K562 (cell line): Measurements from ENCODE around the gene GPALPP1. TPM values are rescaled to one million over a fixed set of nuclear protein-coding genes. Genes with fewer than 3 reads are reported as not detected.

Experiments used
- ATAC-seq: fragments of 200-7000 bp; cut with Tn5 transposase; 3 replicates; pipeline ENCODE4 v1.9.1; 2020; ENCODE audit warnings: moderate library complexity
- BruUV-seq: library from RNA; stranded (reverse); fragments of 400-500 nt; replicated peaks from 2 replicates; lab custom pipeline; 2021; lab: Mats Ljungman, UMichigan
- CTCF ChIA-PET: fragments of 300-600 bp; formaldehyde crosslinking; extraction: SDS; loops from one replicate; lab custom pipeline; 2021; ENCODE audit warnings: low intra/inter-chr PET ratio; lab: Yijun Ruan, JAX
- POLR2A ChIA-PET: fragments of 300-600, 350-650 bp; sonication (Branson Sonifier 250); formaldehyde crosslinking; extraction: SDS; loops from one replicate; lab custom pipeline; 2021; ENCODE audit warnings: antibody characterized with exemption, inconsistent platforms; lab: Yijun Ruan, JAX
- DNase-seq, 4 experiments: peaks; one replicate each; pipeline versions ENCODE4 v3.0.0 to v3.0.0-alpha.2; 2011 to 2018; ENCODE audit warnings: low spot score in 3 of 4, mixed read lengths in 3 of 4; ENCODE audit errors: extremely low read depth in 1 of 4
- FAIRE-seq: peaks from 2 replicates; lab custom pipeline; 2011; peaks lifted over from hg19 to GRCh38; lab: Jason Lieb, UNC
- H2AFZ ChIP-seq: 2 replicates; pipeline ENCODE4 v1.6.0; 2011; ENCODE audit warnings: low read depth, low read length, control low read depth, inconsistent platforms
- H3K27ac ChIP-seq: fragments of 200-600 bp; 3 replicates; pipeline ENCODE4 v1.8.0; 2011; ENCODE audit warnings: low read depth, mild to moderate bottlenecking, control low read depth, inconsistent platforms, low read length, moderate library complexity, mixed read lengths; ENCODE audit errors: extremely low read depth
- H3K27me3 ChIP-seq, 2 experiments: fragments of 300-600 bp in 1 of 2; 2 replicates in 1 of 2; 3 replicates in 1 of 2; pipeline versions ENCODE4 v1.6.0 to v1.8.0; 2011; ENCODE audit warnings: inconsistent platforms in 2 of 2, low read length in 2 of 2, mild to moderate bottlenecking in 1 of 2, mixed read lengths in 1 of 2, moderate library complexity in 1 of 2; ENCODE audit not compliant: control insufficient read depth in 2 of 2, insufficient read depth in 2 of 2
- H3K36me3 ChIP-seq: fragments of 300-600 bp; 3 replicates; pipeline ENCODE4 v1.8.0; 2011; ENCODE audit warnings: mild to moderate bottlenecking, low read length, inconsistent platforms; ENCODE audit not compliant: control insufficient read depth, insufficient read depth
- H3K4me1 ChIP-seq, 2 experiments: fragments of 200-600 bp in 1 of 2; replicated peaks in 1 of 2; 2 replicates in 1 of 2; 3 replicates in 1 of 2; pipeline versions ENCODE4 v1.5.1 to v1.8.0; 2011; ENCODE audit warnings: inconsistent platforms in 2 of 2, low read length in 2 of 2, mild to moderate bottlenecking in 1 of 2, mixed read lengths in 1 of 2, moderate library complexity in 1 of 2; ENCODE audit not compliant: control insufficient read depth in 2 of 2, insufficient read depth in 2 of 2
- H3K4me2 ChIP-seq: 2 replicates; pipeline ENCODE4 v1.6.1; 2011; ENCODE audit warnings: low read length, control low read depth, inconsistent platforms, mixed read lengths; ENCODE audit not compliant: insufficient read depth
- H3K4me3 ChIP-seq: fragments of 200-600 bp; sonication (generic), shearing (Covaris generic); 2 replicates; pipeline ENCODE4 v1.5.1; 2016; ENCODE audit warnings: control low read depth, inconsistent platforms
- H3K79me2 ChIP-seq: fragments of 200-600 bp; 3 replicates; pipeline ENCODE4 v1.8.0; 2011; ENCODE audit warnings: low read length, inconsistent platforms; ENCODE audit not compliant: control insufficient read depth, insufficient read depth
- H3K9ac ChIP-seq, 2 experiments: 2 replicates each; pipeline versions ENCODE4 v1.6.0 to v1.6.1; 2011; ENCODE audit warnings: low read depth in 2 of 2, low read length in 2 of 2, control low read depth in 1 of 2, inconsistent platforms in 1 of 2, mild to moderate bottlenecking in 1 of 2, mixed read lengths in 1 of 2; ENCODE audit not compliant: insufficient read depth in 1 of 2
- H3K9me1 ChIP-seq: one replicate; pipeline ENCODE4 v1.6.0; 2011; ENCODE audit warnings: inconsistent platforms, mild to moderate bottlenecking, low read length, moderate library complexity; ENCODE audit not compliant: control insufficient read depth, insufficient read depth
- H3K9me3 ChIP-seq: replicated peaks from 2 replicates; pipeline ENCODE4 v1.5.1; 2011; ENCODE audit warnings: low read depth, low read length, inconsistent platforms; ENCODE audit not compliant: control insufficient read depth, insufficient read depth
- H4K20me1 ChIP-seq: replicated peaks from 2 replicates; pipeline ENCODE4 v1.6.1; 2011; ENCODE audit warnings: low read length, inconsistent platforms, mixed read lengths; ENCODE audit not compliant: control insufficient read depth, insufficient read depth
- ATF1 ChIP-seq, 2 experiments: fragments of 450-650 bp in 1 of 2; IDR thresholded peaks; 2 replicates each; pipeline ENCODE4 v1.6.1; 2016; ENCODE audit warnings: missing compliant biosample characterization in 1 of 2, missing genetic modification characterization in 1 of 2
- CBX8 ChIP-seq: fragments of 200-600 bp; sonication (generic); IDR thresholded peaks from 2 replicates; pipeline ENCODE4 v1.6.1; 2012; ENCODE audit warnings: borderline replicate concordance, mixed run types, low read depth, mild to moderate bottlenecking, moderate library complexity, mixed read lengths, low read length, control low read depth, inconsistent platforms; ENCODE audit not compliant: poor library complexity, severe bottlenecking; ENCODE audit errors: extremely low read depth
- CHD1 ChIP-seq: fragments of 200-600 bp; sonication (generic); IDR thresholded peaks from one replicate; pipeline ENCODE4 v1.6.1; 2012; ENCODE audit warnings: mild to moderate bottlenecking, moderate library complexity, low read length, inconsistent platforms
- CREB1 ChIP-seq, 2 experiments: sonication (generic) in 1 of 2; formaldehyde crosslinking in 1 of 2; IDR thresholded peaks; 2 replicates each; pipeline versions ENCODE4 v1.6.1 to v1.8.0; 2012 to 2022; ENCODE audit warnings: inconsistent platforms in 1 of 2, mild to moderate bottlenecking in 1 of 2, missing genetic modification reagents in 1 of 2, moderate library complexity in 1 of 2
- CREM ChIP-seq: IDR thresholded peaks from 2 replicates; pipeline ENCODE4 v1.6.1; 2014; ENCODE audit warnings: antibody characterized with exemption, low read depth
- ETV5 ChIP-seq: sonication (generic); formaldehyde crosslinking; IDR thresholded peaks from 2 replicates; pipeline ENCODE4 v1.4.0; 2020; ENCODE audit warnings: low read depth, mild to moderate bottlenecking, missing genetic modification reagents
- HEY1 ChIP-seq: fragments of 250-450 bp; sonication (Bioruptor Pico); IDR thresholded peaks from 2 replicates; pipeline ENCODE4 v1.5.0; 2020; ENCODE audit warnings: mild to moderate bottlenecking, moderate library complexity, borderline replicate concordance
- IRF2 ChIP-seq: sonication (generic); formaldehyde crosslinking; IDR thresholded peaks from 2 replicates; pipeline ENCODE4 v1.8.1; 2022; ENCODE audit warnings: mild to moderate bottlenecking, missing genetic modification reagents
- RBFOX2 ChIP-seq: fragments of 200-400 bp; formaldehyde crosslinking; IDR thresholded peaks from 2 replicates; pipeline ENCODE4 v1.6.1; 2017; ENCODE audit warnings: low read depth, mild to moderate bottlenecking, low read length, moderate library complexity
- ZNF184 ChIP-seq: sonication (generic); formaldehyde crosslinking; IDR thresholded peaks from 2 replicates; pipeline ENCODE4 v1.5.0; 2020; ENCODE audit warnings: missing genetic modification reagents
- ZNF699 ChIP-seq: fragments of 250-450 bp; sonication (Bioruptor Pico); IDR thresholded peaks from 2 replicates; pipeline ENCODE4 v1.8.0; 2021; ENCODE audit warnings: mild to moderate bottlenecking, moderate library complexity; ENCODE audit not compliant: insufficient replicate concordance
- ZNF830 ChIP-seq: fragments of 250-450 bp; sonication (Bioruptor Pico); IDR thresholded peaks from 2 replicates; pipeline ENCODE4 v1.5.0; 2021; ENCODE audit warnings: mild to moderate bottlenecking
- WGBS: fragments of 100-300 bp; shearing (Covaris generic); methylation state at CpG from one replicate; pipeline ENCODE4 v1.1.6; 2016; ENCODE audit warnings: low coverage, mixed read lengths; ENCODE audit not compliant: insufficient coverage; ENCODE audit errors: missing lambda C conversion rate; 5-methylcytosine and 5-hydroxymethylcytosine counted together
- in situ Hi-C: fragments of 300-500 bp; cut with MboI; formaldehyde crosslinking; loops from 4 replicates; pipeline ENCODE4 v1.15.0; 2018; ENCODE audit warnings: inconsistent platforms, mixed read lengths
- intact Hi-C: fragments of 100-400 bp; cut with micrococcal nuclease; formaldehyde crosslinking; loops from 2 replicates; pipeline ENCODE4 v1.14.2; 2022
- polyA plus RNA-seq, 8 experiments: library from polyadenylated mRNA; depleted of rRNA in 4 of 8; stranded (reverse) in 5 of 8; unstranded in 3 of 8; fragments of >200 nt; fragmentation: Nextera tagmentation in 2 of 8; fragmentation: Illumina TruSeq in 1 of 8; extraction: Ambion mirVana in 2 of 8; extraction: Trizol in 1 of 8; gene quantifications; 2 replicates each; pipeline versions ENCODE4 v1.2.1 to v1.2.3, GENCODE V29; 2011 to 2014; ENCODE audit warnings: inconsistent platforms in 1 of 8, missing spikeins in 1 of 8
- total RNA-seq, 7 experiments: library from RNA; depleted of rRNA in 6 of 7; stranded (reverse); fragments of >200 nt in 6 of 7; fragmentation: Illumina TruSeq in 2 of 7; extraction: Trizol in 2 of 7; gene quantifications; 2 replicates each; pipeline versions ENCODE4 v1.2.1 to v1.2.3, GENCODE V29; 2011 to 2021; ENCODE audit warnings: low replicate concordance in 1 of 7

Gene GPALPP1
- total and polyA plus RNA-seq, 9 of the 15 experiments (the other 6 are each of a cell fraction or from before 2014, with no cell fraction given) = 8.1 to 22.3 (median 18.5) TPM

DNA sequence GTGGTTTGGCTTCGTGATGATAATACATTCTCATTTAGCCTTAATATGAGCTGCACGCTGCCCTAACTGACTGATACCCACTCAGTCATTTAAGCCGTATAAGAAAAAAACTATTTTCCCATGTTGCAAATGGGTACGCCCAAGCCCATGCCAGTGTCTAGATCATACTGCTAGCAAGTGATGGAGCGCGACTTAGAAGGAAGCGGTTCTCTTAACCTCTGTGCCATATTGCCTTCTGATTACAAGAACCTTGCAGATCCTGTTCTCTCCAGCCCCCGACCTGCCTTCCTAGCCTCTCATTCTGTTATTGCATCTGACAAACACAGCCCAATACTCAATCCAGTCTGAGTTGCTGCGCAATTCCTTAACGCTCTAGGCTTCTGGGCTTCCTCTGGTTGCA lies 603 bp downstream of the GPALPP1 start:
- DNase-seq (peak in 1 of 4 experiments; percentile 5), FAIRE-seq (no peak), ATAC-seq (peak; percentile 32)
- no peaks in the 10 kb centered on the region for H3K9me3 ChIP-seq
- H3K4me2 ChIP-seq = peak overlapping the region; percentile 97
- no TSS peak for BruUV-seq
- ChIA-PET POLR2A (no interaction called here), CTCF (no interaction called here)
- peak overlapping the region; percentile 98 for H3K4me3 ChIP-seq
- H3K79me2 ChIP-seq = peaks cover 65% of the 10 kb centered on the region
- no peaks in the 10 kb centered on the region for H3K27me3 ChIP-seq
- H3K27ac ChIP-seq = peak overlapping the region; percentile 83
- 4% methylated on average over 10 of the region's 10 CpGs for WGBS
- H3K9ac ChIP-seq = peak overlapping the region; percentile 91 to 98
- H3K36me3 ChIP-seq = peaks cover 13% of the 10 kb centered on the region; the same call in 2 of the 3 replicates
- TF ChIP-seq CBX8 (no peak), IRF2 (no peak), ETV5 (CRISPR knock-in tag) (no peak), ZNF830 (no peak), ZNF184 (CRISPR knock-in tag) (no peak), CHD1 (no peak)
- H3K9me1 ChIP-seq = no peaks in the 10 kb centered on the region
- H3K4me1 ChIP-seq = peaks cover 0 to 6% of the 10 kb centered on the region in 2 experiments; a peak in 3 of 5 replicates
- H4K20me1 ChIP-seq = 0 out of 2 replicates have a peak, but pooled peaks cover 4% of the 10 kb centered on the region
- peak overlapping the region; percentile 96 for H2AFZ ChIP-seq
- intact Hi-C loops = no loop called here
- in situ Hi-C loops = no loop called here

DNA sequence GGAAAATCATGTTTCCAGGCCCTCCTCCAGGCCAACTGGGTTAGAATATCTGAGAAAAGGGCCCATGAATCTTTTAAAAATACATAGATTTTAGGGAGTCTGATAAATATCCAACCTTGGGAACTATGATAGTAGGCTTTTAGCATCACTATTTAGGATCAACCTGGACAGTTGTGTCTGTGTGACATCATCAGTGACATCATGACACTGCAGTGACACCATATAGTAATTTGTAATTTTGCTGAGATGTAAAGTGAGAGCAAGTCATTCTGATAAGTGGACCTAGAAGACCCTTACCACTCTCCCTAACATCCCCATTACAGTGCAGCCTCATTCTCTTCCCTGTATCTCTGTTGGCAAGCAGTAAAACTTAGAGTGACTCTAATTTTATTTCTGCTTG lies 14.1 kb downstream of the GPALPP1 start:
- BruUV-seq = no TSS peak
- POLR2A ChIA-PET = no interaction called here
- FAIRE-seq = no peak

More for the DNA sequence above, 14.1 kb downstream of the GPALPP1 start:
- no peak overlapping the region for H2AFZ ChIP-seq
- no peak for TF ChIP-seq HEY1
- peak; percentile 38; the same call in 1 of the 2 replicates for TF ChIP-seq CREM
- no peak for TF ChIP-seq ZNF699 (CRISPR knock-in tag)
- TF ChIP-seq ATF1 (CRISPR knock-in tag; IDR thresholded peaks at IDR 0.05) = no peak
- TF ChIP-seq ATF1 (tag; IDR thresholded peaks at IDR 0.05) = 0 out of 2 replicates have a peak, but pooled peaks have one; percentile 57
- peak; percentile 57; the same call in 1 of the 2 replicates for TF ChIP-seq CREB1 (IDR thresholded peaks at IDR 0.05)
- no peak for TF ChIP-seq CREB1 (CRISPR knock-in tag; IDR thresholded peaks at IDR 0.05)
- TF ChIP-seq RBFOX2 = no peak
- TF ChIP-seq, all 486 proteins: peak for 3
- intact Hi-C loops (no loop called here), in situ Hi-C loops (no loop called here)
- CTCF ChIA-PET = no interaction called here
- H3K4me2 ChIP-seq = no peak overlapping the region
- H3K79me2 ChIP-seq = no peaks in the 10 kb centered on the region
- H3K9me3 ChIP-seq = no peaks in the 10 kb centered on the region
- H3K27me3 ChIP-seq = no peaks in the 10 kb centered on the region
- H3K4me1 ChIP-seq = no peaks in the 10 kb centered on the region
- no peaks in the 10 kb centered on the region for H4K20me1 ChIP-seq
- peaks cover 17% of the 10 kb centered on the region; the same call in 1 of the 3 replicates for H3K36me3 ChIP-seq
- no peak overlapping the region for H3K9ac ChIP-seq
- no peaks in the 10 kb centered on the region for H3K9me1 ChIP-seq
- no peak for ATAC-seq
- H3K27ac ChIP-seq = no peak overlapping the region
- H3K4me3 ChIP-seq = no peak overlapping the region
- no peak for DNase-seq
